Activated T-helper 1 cell treated with anti-CD3 and anti-CD28 coated beads, Interleukin-2, amount 50 U/mL, for 16 hours (primary cell): ENCODE data around the gene PLBD2.

Source experiments
- DNase-seq, 2 donors: peaks; one replicate each; pipeline ENCODE4 v3.0.0-alpha.2; 2020; ENCODE audit warnings: low read depth in 1 of 2, low spot score in 1 of 2

Gene PLBD2

DNA sequence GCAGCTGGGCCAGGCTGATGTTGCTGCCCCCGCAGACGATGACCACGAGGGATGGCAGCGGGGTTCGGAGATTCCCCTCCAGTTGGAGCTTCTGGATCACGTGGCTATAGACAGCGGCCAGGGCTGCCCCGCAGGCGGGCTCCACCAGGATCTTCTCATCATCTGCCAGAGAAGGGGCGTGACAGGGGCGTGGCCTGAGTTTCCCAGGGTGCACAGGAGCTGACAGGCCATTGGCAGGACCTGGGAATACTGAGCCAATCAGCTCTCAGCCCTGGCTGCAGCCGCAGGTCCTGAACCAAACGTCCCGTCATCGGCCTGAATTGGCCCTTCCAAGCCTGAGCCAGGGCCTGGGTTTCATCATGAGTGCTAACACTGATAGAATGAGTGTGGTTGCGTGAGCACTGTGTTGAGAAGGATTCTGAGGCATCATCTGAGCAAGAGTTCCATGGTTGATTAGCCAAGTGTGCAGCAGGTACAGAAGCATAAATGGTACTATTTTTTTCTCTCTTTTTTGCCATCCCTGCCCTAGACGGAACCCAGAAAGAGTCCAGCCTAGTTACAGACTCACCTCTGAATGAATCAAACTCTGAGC lies 34.7 kb downstream of the PLBD2 start:
- DNase-seq: no peak

DNA sequence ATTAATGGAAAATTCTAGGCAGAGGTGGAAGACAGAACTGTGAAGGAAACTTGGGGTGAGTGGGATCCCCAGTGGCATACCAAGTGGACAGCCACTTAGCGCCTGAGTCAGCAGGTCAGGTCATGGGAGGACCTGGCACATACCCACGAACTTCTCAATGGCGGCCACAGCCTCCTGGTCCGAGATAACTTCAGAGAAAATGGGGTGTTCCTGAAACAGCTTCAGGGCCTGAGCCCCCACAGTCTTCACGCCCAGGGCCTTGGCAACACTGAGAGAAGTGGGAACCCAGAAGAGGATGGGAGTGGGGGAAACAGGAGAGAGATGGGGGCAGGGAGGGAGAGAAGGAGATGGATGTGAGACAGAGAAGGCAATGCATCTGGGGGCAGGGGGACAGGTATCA lies 35.4 kb downstream of the PLBD2 start:
- no peak for DNase-seq

DNA sequence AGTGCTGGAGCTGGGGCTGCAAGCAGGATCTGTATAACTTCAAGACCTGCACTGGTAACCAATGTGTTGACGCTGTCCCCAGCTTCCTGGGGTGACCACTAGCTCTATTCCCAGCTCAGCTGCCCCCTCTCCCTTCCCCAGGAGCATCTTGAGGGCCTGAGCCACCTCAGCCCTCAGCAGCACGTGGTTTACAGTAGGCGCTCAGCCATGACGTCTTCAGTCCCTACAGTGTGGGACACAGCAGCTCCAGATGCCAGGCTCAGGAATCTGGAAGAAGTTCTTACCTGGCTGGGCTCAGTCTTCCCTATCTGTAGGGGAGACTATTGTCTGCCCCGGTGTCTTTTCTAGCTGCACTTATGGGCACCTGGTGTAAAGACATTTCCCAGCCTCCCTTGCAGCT lies 36.7 kb downstream of the PLBD2 start:
- no peak for DNase-seq

DNA sequence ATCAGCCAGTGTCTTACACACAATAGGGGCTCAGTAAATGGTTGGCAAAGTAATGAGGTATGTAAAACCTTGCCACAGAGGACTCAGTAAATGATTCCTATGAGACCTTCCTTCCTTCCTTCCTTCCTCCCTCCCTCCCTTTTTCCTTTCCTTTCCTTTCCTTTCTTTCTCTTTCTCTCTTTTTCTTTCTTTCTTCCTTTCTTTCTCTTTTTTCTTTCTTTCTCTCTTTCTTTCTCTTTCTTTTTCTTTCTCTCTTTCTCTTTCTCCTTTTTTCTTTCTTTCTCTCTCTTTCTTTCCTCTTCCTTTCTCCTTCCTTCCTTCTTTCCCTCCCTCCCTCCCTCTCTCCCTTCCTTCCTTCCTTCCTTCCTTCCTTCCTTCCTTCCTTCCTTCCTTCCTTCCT lies 37.8 kb downstream of the PLBD2 start:
- DNase-seq: no peak

DNA sequence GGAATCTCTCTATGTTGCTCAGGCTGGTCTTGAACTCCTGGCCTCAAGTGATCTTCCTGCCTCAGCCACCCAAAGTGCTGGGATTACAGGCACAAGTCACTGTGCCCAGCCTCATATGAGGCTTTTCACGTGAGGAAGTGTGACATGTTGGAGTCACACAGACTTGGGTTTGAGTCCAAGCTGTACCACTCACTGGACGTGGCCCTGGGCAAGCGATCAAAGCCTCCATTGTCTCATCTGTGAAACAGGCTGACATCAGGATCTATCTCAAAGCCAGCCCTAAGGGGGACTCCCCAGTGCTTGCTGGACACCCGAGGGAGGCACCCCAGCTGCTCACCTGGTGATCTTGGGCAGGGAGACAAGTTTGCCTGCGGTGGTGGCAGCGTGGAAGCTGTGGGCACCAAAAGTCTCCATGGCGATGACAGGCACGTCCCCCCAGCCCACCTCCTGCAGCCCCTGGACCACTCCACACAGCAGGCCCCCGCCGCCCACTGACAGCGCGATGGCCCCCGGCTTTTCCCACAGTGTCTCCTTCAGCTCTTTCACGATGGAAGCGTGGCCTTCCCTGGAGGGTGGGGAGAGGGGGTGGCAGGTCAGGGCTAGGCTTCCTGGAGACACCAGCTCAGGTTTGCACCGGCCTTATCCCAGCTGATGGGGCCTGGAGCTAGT lies 38.6 kb downstream of the PLBD2 start:
- DNase-seq: no peak

DNA sequence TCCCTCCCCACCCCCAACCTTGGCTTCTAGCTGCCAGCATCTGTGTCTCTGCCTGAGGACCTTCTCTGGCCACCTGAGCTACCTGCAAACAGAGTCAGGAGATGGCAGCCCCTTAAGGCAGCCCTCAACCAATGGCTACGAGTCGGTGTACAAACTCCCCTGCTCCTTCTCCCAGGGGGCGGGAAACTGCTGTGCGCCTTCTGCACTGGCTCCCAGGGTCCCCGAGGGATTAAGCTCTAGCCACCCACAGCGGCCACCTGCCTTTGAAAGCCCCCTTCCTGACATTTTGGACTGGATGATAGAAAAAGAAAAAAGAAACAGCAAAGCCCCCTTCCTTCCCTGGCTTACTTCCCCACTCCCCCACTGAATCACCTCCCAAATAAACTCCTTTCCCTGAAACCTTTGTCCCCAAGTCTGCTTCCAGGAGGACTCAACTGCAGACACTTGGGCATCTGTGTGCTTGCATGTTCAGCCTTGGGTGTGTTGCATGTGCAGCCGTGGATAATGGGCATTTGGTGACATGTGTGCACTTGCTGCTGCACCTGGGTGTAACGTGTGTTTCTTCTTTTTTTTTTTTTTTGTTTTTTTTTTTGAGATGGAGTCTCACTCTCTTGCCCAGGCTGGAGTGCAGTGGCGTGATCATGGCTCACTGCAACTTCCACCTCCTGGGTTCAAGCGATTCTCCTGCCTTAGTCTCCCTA lies 39.3 kb downstream of the PLBD2 start:
- no peak for DNase-seq

DNA sequence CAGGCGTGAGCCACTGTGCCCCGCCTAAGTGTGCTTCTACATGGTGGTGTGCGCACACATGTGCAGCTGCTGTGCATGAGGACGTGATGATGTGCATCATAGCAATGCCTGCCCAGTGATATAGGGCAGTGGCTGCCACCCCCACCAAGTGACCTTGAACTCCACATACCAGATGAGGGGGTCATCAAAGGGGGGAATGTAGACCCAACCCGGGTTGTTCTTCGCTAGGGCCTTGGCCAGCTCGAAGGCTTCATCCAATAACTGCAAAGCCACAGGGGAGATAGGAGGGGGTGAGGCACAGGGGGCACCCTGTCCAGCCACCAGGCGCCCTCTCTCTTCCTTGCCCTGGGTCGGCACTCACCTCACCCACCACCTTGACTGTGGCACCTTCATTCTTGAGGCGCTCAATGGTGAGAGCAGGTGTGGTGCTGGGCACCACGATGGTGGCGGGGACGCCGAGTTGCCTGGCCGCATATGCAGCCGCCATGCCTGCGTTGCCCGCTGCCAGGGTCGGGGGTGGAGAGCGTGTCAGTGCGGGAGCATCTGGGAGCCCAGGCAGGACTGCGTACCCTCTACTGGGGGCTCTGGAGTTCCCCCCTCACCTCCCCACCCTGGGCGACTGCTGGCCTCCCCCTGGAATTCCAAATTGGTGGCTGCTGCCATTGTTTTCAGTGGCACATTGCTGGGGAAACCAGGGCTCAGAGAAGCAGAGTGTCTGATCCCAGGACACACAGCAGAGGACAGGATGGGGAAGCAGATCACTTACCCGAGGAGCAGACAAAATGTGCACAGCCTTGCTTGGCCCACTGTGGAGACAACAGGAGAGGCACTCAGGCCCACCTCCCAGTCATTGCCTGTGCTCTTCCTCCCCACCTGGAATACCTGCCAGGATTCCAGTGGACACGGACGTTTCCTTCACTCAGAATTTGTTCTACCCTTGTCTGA lies 40.2 kb downstream of the PLBD2 start:
- DNase-seq: no peak

DNA sequence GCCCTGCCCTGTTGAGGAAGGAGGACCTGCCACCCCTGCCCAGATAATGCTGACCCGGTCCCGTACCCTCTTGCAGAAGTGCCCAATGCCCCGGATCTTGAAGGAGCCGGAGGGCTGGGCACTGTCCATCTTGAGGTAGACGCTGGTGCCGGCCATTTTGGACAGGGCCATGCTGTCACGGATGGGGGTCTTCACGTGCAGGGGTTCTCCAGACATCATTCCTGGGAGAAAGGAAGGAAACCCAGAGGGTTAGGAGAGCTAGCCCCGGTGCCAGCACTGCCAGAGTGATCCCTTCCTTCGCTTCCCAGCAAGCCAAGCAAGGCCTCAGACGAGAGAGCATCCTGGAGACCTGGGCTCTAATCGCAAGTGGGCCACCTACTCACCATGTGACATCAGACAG lies 41.1 kb downstream of the PLBD2 start:
- no peak for DNase-seq

DNA sequence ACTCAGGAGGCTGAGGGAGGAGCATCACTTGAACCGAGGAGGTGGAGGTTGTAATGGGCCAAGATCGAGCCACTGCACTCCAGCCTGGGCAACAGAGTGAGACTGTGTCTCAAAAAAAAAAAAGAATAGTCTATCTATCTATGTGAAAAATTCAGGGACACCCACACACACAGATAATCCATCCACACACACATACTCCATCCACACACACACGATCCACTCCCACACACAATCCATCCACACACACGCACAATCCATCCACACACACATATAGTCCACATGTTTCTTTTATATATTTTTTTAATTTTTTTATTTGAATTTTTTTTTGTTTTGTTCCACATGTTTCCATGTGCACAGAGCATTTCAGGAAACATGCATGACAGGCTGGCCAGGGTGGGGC lies 42.0 kb downstream of the PLBD2 start:
- no peak for DNase-seq

DNA sequence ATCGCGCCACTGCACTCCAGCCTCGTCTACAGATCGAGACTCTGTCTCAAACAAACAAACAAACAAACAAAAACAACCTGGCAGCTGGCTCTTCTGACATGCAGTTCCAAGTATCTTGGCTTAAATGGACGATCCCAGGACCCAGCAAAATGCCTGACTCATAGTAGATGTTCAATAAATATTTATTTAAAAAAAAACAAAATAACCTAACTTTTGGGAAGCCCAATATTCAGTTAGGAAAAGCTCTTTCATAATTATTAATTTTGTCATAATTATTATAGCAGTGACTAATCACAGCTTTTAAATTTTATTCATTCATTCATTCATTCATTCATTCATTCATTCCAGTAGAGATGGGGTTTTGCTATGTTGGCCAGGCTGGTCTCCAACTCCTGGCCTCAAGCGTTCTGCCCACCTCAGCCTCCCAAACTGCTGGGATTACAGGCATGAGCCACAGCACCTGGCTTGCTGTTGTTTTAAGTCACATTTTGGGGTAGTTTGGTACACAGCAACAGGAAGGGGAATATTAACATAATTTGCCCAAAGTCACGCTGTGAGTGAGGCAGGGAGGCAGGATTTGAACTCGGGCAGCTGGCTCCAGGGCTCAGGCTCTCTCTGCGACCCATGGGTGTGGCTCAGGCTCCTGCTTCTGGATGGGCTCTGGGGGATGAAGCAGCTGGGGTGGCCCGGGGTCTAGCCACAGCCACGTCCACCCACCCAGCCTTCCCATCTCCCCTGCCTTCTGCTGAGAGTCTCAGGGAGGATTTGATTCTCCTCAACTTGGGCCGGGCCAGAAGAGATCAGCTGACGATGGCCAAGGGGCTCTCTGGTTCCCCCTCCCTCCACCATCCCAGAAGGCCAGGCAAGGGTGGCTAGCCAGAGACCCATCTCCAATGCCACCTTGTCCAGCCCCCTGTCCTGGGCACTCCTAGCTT lies 42.9 kb downstream of the PLBD2 start:
- DNase-seq: no peak

DNA sequence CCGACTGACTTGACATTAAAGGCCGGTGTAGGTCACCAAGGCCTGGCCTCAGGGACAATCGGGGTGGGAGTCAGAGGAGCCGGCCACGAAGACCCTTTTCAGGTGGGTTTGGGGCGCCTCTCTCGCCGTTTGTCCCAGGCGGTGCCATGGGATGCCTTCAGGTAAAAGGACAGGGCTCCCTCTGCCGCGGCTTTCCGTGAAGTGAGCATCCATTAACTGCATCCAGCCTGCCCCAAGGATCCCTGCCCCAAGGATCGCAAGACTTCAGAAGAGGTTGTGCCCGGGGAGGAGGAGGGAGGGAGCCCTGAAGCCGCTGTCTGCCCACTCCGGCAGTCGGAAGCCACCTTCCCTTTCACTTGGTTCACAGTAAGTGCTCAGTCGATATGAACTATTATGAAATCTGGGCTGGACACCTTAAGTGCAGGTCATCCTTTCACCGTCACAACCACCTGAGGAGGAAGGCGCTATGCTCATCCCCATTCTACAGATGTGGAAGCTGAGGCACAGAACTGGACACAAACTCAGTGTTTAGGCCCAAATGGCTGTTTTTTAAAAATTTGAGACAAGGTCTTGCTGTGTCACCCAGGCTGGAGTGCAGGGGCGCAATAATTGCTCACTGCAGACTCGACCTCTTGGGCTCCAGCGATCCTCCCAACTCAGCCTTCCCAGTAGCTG lies 44.3 kb downstream of the PLBD2 start:
- DNase-seq: no peak

DNA sequence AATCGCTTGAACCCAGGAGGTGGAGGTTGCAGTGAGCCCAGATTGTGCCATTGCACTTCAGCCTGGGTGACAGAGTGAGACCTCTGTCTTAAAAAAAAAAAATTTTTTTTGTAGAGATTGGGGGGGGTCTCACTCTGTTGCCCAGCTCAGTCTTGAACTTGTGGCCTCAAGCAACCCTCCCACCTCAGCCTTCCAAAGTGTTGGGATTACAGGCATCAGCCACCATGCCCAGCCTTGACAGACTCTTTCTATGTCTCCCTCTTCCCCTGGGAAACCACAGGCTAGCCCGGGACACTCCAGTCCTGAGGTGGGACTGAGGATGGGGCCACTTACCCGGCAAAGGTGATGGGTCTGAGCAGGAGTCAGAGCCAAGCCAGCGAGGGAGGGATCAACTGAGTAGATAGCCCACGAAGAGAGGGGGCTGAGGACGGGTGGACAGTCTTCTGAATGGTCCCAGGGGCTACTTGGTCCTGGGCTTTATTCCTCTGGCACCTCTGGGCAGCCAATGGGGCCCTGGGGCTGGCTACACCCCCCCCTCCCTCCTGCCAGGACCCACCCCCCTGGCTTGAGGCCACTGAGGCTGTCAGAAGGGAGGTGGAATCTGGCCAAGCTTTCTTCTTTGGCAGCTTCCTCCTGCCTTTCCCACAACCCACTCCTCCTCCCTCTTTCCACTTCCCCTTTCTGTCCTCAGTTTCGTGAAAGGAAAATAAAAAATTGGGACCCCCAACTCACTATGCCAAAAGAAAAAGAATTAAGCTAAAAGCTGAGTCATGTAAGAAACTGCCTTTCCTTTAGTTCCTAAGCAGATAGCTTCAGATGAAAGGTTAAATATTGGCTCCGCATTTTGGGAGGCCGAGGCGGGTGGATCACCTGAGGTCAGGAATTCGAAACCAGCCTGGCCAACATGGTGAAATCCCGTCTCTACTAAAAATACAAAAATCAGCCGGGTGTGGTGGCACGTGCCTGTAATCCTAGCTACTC lies 45.3 kb downstream of the PLBD2 start, which contains the start of gene SDS:
SDS (minus strand) TSS at position 453 of the 981 bp plus-strand sequence. CDS start 4,179 bp downstream, outside the sequence.
- DNase-seq: no peak

DNA sequence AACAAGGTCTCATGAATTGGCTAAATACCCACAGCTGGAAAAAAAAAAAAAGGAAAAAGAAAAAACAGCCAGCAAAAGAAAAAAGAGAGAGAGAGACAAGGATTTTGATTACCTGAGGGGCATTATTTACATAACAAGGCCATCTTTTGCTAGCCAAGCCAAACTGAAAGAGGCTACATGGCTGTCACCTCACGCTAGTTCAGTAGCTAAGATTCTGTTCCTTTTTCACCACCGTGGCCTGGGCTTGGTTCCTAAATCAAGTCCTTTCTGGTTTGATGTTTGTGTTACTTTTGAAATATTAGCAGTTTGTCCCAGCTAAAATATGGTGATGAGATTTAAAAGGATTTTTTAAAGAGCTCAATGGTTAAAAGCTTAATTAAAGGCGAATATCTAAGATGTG lies 47.3 kb downstream of the PLBD2 start:
- no peak for DNase-seq

DNA sequence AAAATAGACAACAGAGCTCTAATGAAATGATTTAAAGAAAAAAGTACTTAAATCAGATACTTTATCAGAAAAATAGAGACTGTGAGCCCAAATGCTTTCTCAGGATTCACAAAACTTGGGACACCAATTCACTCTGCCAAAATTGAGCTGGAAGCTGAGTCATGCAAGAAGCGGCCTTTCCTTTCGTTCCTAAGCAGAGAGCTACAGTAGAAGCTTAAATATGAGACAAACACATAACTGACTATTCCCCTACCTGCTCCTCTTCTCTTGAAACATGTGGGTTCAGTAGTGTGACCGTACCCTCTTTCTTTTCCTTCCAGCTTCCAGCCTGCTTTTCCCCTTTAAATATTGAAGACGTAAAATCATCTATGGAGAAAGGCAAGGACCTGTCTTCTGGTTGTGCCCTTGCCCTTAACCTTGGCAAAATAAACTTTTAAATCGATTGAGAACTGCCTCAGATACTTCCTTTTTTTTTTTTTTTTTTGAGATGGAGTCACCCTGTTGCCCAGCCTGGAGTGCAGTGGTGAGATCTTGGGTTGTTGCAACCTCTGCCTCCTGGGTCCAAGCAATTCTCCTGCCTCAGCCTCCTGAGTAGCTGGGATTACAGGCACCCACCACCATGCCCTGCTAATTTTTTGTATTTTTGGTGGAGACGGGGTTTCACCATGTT lies 49.7 kb downstream of the PLBD2 start:
- DNase-seq: no peak

DNA sequence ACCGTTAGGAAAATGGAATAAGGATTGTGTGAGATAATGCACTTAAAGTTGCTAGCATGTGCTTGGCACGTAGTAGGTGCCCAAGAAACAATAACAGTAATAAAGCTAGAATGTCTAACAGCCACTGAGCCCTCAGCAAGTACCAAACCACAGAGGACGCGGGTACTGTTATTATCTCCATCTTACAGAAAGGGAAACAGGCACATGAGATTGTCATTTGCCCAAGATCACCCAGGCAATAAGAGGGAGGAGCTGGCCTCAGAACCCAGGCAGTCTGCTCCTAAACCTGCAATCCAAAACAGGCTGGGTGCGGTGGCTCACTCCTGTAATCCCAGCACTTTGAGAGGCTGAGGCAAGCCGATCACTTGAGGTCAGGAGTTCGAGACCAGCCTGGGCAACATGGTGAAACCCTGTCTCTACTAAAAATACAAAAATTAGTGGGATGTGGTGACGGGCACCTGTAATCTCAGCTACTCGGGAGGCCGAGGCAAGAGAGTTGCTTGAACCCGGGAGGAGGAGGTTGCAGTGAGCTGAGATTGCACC lies 50.4 kb downstream of the PLBD2 start:
- no peak for DNase-seq

DNA sequence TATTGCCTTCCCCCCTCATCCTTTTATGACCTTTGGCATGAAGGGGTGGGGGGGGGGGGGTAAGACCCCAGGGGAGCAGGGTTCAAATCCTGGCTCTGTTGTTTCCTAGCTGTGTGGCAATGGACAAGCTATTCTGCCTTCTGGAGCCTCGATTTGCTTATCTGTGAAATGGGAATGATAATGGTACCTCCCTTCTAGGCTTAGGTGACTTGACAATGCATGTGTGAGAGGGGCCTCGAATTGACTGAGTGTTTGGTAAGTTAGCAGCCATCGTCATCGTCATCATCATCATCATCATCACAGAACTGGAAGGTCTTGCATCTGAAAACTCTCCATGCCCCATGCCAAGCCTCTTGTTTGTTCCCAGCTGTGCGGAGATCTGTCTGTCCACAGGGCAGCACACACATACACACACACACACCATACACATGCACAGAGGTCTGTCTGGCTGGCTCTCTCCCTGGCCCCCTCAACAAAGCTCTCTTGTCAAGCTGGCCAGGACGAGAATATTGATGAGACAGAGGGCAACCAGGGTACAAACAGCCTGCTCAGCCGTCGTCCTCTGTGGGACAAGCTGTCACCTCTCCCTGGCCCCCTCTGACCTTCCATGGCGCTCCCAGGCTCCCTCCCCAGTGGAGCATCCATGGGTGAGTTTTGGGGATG lies 51.2 kb downstream of the PLBD2 start:
- no peak for DNase-seq

DNA sequence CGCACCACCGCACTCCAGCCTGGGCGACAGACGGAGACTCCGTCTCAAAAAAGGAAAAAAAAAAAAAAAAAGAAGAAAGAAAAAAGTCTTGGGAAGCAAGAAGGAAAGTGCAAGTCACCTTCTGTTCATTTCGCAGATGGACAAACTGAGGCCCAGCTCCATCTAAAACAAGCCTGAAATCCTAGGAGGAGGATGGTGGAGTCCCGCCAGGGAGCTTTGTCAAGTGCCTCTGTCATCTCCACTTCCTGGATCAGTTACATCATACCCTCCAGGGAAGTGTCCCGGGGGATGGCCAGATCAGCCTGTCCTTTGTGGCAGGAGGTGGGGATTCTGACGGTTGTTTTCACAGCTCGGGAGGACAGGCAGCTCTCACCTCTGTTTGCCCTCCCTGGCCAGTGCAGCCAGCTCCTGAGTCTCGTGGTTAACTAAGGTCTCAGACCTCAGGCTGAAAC lies 55.1 kb downstream of the PLBD2 start:
- no peak for DNase-seq
